ENCODE data around the gene PTPRG.

Gene PTPRG

GRCh38 chr3:61593446-61594029 is 32.2 kb downstream of the PTPRG start:
- no peak for DNase-seq

- no peak for DNase-seq
Measured at GRCh38 chr3:61594144-61594963, 33.0 kb downstream of the PTPRG start.

- no peak for DNase-seq
Measured at GRCh38 chr3:61594964-61595285, 33.6 kb downstream of the PTPRG start.

- no peak for DNase-seq
Measured at GRCh38 chr3:61595288-61595687, 33.9 kb downstream of the PTPRG start.

- DNase-seq, result no peak
Measured at GRCh38 chr3:61595826-61596225, 34.5 kb downstream of the PTPRG start.

- DNase-seq, result no peak
Measured at GRCh38 chr3:61597906-61598305, 36.5 kb downstream of the PTPRG start.

GRCh38 chr3:61600195-61600594 is 38.8 kb downstream of the PTPRG start:
- no peak for DNase-seq

GRCh38 chr3:61601831-61602230 is 40.5 kb downstream of the PTPRG start:
- DNase-seq, result no peak

GRCh38 chr3:61602466-61602865 is 41.1 kb downstream of the PTPRG start:
- no peak for DNase-seq

GRCh38 chr3:61605589-61606175 is 44.3 kb downstream of the PTPRG start:
- no peak for DNase-seq

GRCh38 chr3:61606196-61606595 is 44.8 kb downstream of the PTPRG start:
- DNase-seq, result no peak

- no peak for DNase-seq
Measured at GRCh38 chr3:61608072-61608471, 46.7 kb downstream of the PTPRG start.

- no peak for DNase-seq
Measured at GRCh38 chr3:61608711-61609110, 47.3 kb downstream of the PTPRG start.

- no peak for DNase-seq
Measured at GRCh38 chr3:61610316-61610715, 48.9 kb downstream of the PTPRG start.

- no peak for DNase-seq
Measured at GRCh38 chr3:61612211-61613194, 51.1 kb downstream of the PTPRG start.

- DNase-seq, result no peak
Measured at GRCh38 chr3:61613666-61614065, 52.3 kb downstream of the PTPRG start.

- DNase-seq, result no peak
Measured at GRCh38 chr3:61615643-61616042, 54.3 kb downstream of the PTPRG start.

- DNase-seq, result no peak
Measured at GRCh38 chr3:61616586-61616985, 55.2 kb downstream of the PTPRG start.

GRCh38 chr3:61617041-61617440 is 55.7 kb downstream of the PTPRG start:
- DNase-seq, result no peak

GRCh38 chr3:61617651-61618050 is 56.3 kb downstream of the PTPRG start:
- no peak for DNase-seq

GRCh38 chr3:61618231-61618630 is 56.9 kb downstream of the PTPRG start:
- DNase-seq, result no peak

- no peak for DNase-seq
Measured at GRCh38 chr3:61618871-61619270, 57.5 kb downstream of the PTPRG start.

- DNase-seq, result no peak
Measured at GRCh38 chr3:61620073-61620472, 58.7 kb downstream of the PTPRG start.
